Adrenal gland (tissue), 12 donors: ENCODE results near the gene CARS1. TPM values are rescaled to one million over a fixed set of nuclear protein-coding genes. Genes with fewer than 3 reads are reported as not detected.
A peak's percentile ranks its signal among the peaks of the same experiment; 100 is the strongest.

Experiments
- DNase-seq, 7 donors: peaks; one replicate each; pipeline ENCODE4 v3.0.0-alpha.2; 2019 to 2020
- H3K27ac ChIP-seq, 5 donors: fragments of 200-600 bp; sonication (generic) in 4 of 5; 1 replicate in 3 of 5; 2 replicates in 2 of 5; pipeline versions ENCODE4 v1.5.1 to v1.8.0; 2016 to 2020; ENCODE audit warnings: mild to moderate bottlenecking in 1 of 5
- H3K27me3 ChIP-seq: fragments of 200-600 bp; 2 replicates; pipeline ENCODE4 v1.8.0; 2021
- H3K36me3 ChIP-seq, 2 donors: fragments of 200-600 bp; replicated peaks in 1 of 2; 1 replicate in 1 of 2; 2 replicates in 1 of 2; pipeline versions ENCODE4 v1.5.1 to v1.8.0; 2018 to 2022
- H3K4me1 ChIP-seq, 2 donors: fragments of 200-600 bp; replicated peaks in 1 of 2; 1 replicate in 1 of 2; 2 replicates in 1 of 2; pipeline versions ENCODE4 v1.5.1 to v1.8.0; 2018 to 2021
- H3K4me3 ChIP-seq, 4 donors: fragments of 200-600 bp; sonication (generic) in 3 of 4; one replicate each; pipeline ENCODE4 v1.5.1; 2016 to 2018
- H3K9me3 ChIP-seq, 3 donors: fragments of 200-600 bp; sonication (generic) in 1 of 3; replicated peaks in 1 of 3; 1 replicate in 2 of 3; 2 replicates in 1 of 3; pipeline versions ENCODE4 v1.5.1 to v1.8.0; 2016 to 2021
- CTCF ChIP-seq, 6 experiments: fragments of 450-650 bp in 4 of 6; fragments of 200-600 bp in 2 of 6; sonication (generic) in 1 of 6; IDR thresholded peaks; 1 replicate in 5 of 6; 2 replicates in 1 of 6; pipeline versions ENCODE4 v1.5.1 to v1.8.0; 2016 to 2021; ENCODE audit warnings: antibody characterized with exemption in 6 of 6, mild to moderate bottlenecking in 2 of 6, moderate library complexity in 1 of 6
- POLR2A ChIP-seq, 2 donors: fragments of 450-650 bp; IDR thresholded peaks; one replicate each; pipeline ENCODE4 v1.6.1; 2017; ENCODE audit warnings: antibody characterized with exemption in 2 of 2, mild to moderate bottlenecking in 2 of 2, moderate library complexity in 1 of 2
- WGBS, 4 donors: extraction: QIAGEN DNeasy Blood & Tissue Kit in 2 of 4; methylation state at CpG; one replicate each; pipeline versions ENCODE4 v1.1.5 to v1.1.7; 2013 to 2017; 5-methylcytosine and 5-hydroxymethylcytosine counted together
- intact Hi-C, 2 donors: fragments of 100-400 bp; cut with DNase I; formaldehyde crosslinking; loops; one replicate each; pipeline versions ENCODE4 v1.14.1 to v1.15.0; 2022 to 2023
- polyA plus RNA-seq, 3 donors: library from polyadenylated mRNA; stranded (reverse); fragments of 200-250 nt in 2 of 3; fragments of 350-450 nt in 1 of 3; fragmentation: Illumina TruSeq in 1 of 3; extraction: RNeasy Lipid Tissue Mini Kit (QIAGEN cat#74804) in 1 of 3; gene quantifications; one replicate each; pipeline ENCODE4 v1.2.3, GENCODE V29; 2013 to 2014
- total RNA-seq, 9 donors: library from RNA; depleted of rRNA in 4 of 9; stranded (reverse); fragments of >200 nt in 4 of 9; fragments of 120-200 nt in 1 of 9; fragmentation: NEBNext Ultra II Directional in 1 of 9; extraction: Animal tissue kit (Norgen Biotek cat#: 25700) in 1 of 9; gene quantifications; one replicate each; pipeline versions ENCODE4 v1.1.0 to v1.2.4, GENCODE V29; 2013 to 2023
- donor health status: healthy with polysubstance abuse.
- donor health status: Bipolar disorder and iron deficiency.
- donor health status: DM: yes; HTN: yes; CAD: no.
- donor health status: DM: no; HTN: no; CAD: no.
- donor health status: DM: no; HTN: no; CAD: no.
- donor health status: DM: yes; HTN: yes; CAD: no.

The CARS1 gene
- total and polyA plus RNA-seq, 12 donors = 17.2 to 46.7 (median 31.5) TPM

- intact Hi-C loops = no loop called here
- H3K27me3 ChIP-seq = no peaks in the 10 kb centered on the region
- DNase-seq = no peak
- no peaks in the 10 kb centered on the region for H3K36me3 ChIP-seq
- no peaks in the 10 kb centered on the region for H3K9me3 ChIP-seq
- WGBS, 4 donors = 85 to 91% (median 90%) methylated on average over 11 of the region's 11 CpGs
- H3K27ac ChIP-seq = no peak overlapping the region
- no peak for TF ChIP-seq CTCF (IDR thresholded peaks at IDR 0.05)
- TF ChIP-seq POLR2A (IDR thresholded peaks at IDR 0.05) = no peak
- peaks cover 17 to 34% of the 10 kb centered on the region in 2 donors for H3K4me1 ChIP-seq
- no peak overlapping the region for H3K4me3 ChIP-seq
Measured at GRCh38 chr11:3052567-3052966, 4.7 kb downstream of the CARS1 start.

GRCh38 chr11:3052109-3052479, 5.1 kb downstream of the CARS1 start:
- intact Hi-C loops = no loop called here
- H3K27me3 ChIP-seq = no peaks in the 10 kb centered on the region
- WGBS, 4 donors = 64 to 79% (median 69%) methylated on average over 14 of the region's 14 CpGs
- no peak for DNase-seq
- H3K4me3 ChIP-seq = no peak overlapping the region
- H3K27ac ChIP-seq = no peak overlapping the region
- no peaks in the 10 kb centered on the region for H3K9me3 ChIP-seq
- TF ChIP-seq POLR2A (IDR thresholded peaks at IDR 0.05) (no peak), CTCF (IDR thresholded peaks at IDR 0.05) (no peak)
- no peaks in the 10 kb centered on the region for H3K36me3 ChIP-seq
- H3K4me1 ChIP-seq = peaks cover 17 to 34% of the 10 kb centered on the region in 2 donors

- TF ChIP-seq POLR2A (IDR thresholded peaks at IDR 0.05) (no peak), CTCF (IDR thresholded peaks at IDR 0.05) (no peak)
- Histone ChIP-seq H3K4me1 (peaks cover 17 to 32% of the 10 kb centered on the region in 2 donors), H3K36me3 (no peaks in the 10 kb centered on the region), H3K9me3 (no peaks in the 10 kb centered on the region), H3K27me3 (no peaks in the 10 kb centered on the region), H3K27ac (no peak overlapping the region), H3K4me3 (no peak overlapping the region)
- intact Hi-C loops = no loop called here
- DNase-seq = no peak
- 86 to 97% (median 87%) methylated on average over 10 to 13 of the region's 13 CpGs for WGBS, 4 donors
Measured at GRCh38 chr11:3051196-3052108, 5.8 kb downstream of the CARS1 start.

- TF ChIP-seq CTCF (IDR thresholded peaks at IDR 0.05) (no peak), POLR2A (IDR thresholded peaks at IDR 0.05) (no peak)
- no peak for DNase-seq
- no peaks in the 10 kb centered on the region for H3K27me3 ChIP-seq
- no peak overlapping the region for H3K4me3 ChIP-seq
- WGBS, 4 donors = 92 to 95% (median 94%) methylated on average over 17 to 18 of the region's 18 CpGs
- H3K4me1 ChIP-seq = peaks cover 17 to 23% of the 10 kb centered on the region in 2 donors
- no peaks in the 10 kb centered on the region for H3K9me3 ChIP-seq
- peak overlapping the region in 4 of 5 donors; percentile 64 to 90 (median 78) for H3K27ac ChIP-seq
- H3K36me3 ChIP-seq = no peaks in the 10 kb centered on the region
- intact Hi-C loops = no loop called here
Measured at GRCh38 chr11:3050386-3051195, 6.6 kb downstream of the CARS1 start.
